GM18519 (cell line): ENCODE results near the gene ZNF222.
A peak's percentile ranks its signal among the peaks of the same experiment; 100 is the strongest.

Source experiments
- ATAC-seq: cut with Tn5 transposase; IDR thresholded peaks from one replicate; pipeline ENCODE4 v1.9.1; 2021; ENCODE audit warnings: mild to moderate bottlenecking, moderate library complexity; ENCODE audit not compliant: unreplicated experiment, low FRiP score

The ZNF222 gene

DNA sequence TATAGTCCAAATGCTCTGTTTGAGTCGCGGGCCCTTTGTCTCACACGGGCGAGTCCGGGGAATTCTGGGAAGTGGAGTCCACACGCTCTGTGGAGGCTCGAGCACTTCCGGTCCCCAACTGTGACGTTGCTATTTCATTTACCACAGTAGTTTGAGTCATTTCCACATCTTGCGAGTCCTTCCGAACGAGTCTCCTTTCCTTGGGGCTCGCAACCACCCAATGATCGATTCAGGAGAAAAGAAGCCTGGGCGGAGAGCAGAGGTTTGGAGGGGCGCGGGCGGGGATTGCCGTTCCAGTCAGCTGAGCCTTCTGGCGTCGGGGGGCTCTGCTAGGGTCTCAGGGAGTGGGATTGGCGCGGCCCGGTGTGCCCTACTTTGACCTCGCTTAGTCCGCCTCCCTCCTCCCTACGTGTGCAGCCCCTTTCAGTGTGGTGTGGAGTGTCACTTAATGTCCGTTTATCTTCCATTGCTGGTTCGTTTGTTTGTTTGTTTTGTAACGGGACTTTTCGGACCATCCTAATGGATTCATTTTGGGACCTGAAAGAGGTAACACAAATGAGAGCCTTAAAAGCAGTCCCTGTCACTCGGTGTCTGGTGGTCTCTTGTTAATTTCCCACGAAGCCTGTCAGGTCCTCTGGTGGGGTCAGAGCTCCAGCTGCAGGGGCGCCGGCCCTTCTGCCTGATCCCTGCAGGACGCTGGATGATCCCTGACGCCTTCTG is at the start of gene ZNF222:
TSS of gene ZNF222 (plus strand) at position 163 of the 720 bp plus-strand sequence. CDS start at position 221, 58 bp downstream.
- peak; percentile 69 for ATAC-seq

DNA sequence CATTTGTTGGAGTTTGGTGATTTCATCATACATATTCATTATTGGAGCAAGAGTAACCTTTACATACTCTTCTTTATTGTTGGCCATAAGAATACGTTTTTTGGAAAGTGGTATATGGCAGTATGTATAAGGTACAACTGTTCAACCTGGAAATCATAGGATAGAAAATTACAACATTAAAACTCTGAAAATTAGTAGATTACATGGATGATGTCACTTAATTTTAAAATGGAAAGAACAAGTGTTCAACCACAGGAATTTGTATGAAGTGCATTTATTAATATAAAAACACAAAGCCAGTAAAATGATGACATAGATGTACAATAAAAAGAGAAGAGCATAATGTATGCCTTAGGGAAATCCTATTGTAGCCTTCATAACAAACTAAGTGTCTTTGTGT is 48.4 kb upstream of the ZNF222 start:
- ATAC-seq = no peak

DNA sequence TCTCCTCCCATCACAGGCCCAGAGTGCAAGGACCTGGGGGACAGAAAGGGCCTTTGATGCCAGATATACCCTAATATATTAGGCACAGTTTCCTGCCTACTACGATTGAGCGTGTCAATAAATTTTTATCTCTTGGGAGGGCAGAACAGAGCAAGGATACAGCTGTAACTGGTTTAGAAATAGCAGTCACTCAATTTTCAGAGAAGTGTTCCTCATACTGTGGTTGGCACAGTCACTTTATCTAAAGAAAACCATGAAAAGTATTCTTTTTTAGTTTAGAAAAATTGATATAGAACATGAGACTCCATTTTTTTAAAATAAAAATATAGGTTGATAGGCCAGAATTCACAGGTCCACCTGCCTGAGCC is 41.7 kb upstream of the ZNF222 start:
- no peak for ATAC-seq

DNA sequence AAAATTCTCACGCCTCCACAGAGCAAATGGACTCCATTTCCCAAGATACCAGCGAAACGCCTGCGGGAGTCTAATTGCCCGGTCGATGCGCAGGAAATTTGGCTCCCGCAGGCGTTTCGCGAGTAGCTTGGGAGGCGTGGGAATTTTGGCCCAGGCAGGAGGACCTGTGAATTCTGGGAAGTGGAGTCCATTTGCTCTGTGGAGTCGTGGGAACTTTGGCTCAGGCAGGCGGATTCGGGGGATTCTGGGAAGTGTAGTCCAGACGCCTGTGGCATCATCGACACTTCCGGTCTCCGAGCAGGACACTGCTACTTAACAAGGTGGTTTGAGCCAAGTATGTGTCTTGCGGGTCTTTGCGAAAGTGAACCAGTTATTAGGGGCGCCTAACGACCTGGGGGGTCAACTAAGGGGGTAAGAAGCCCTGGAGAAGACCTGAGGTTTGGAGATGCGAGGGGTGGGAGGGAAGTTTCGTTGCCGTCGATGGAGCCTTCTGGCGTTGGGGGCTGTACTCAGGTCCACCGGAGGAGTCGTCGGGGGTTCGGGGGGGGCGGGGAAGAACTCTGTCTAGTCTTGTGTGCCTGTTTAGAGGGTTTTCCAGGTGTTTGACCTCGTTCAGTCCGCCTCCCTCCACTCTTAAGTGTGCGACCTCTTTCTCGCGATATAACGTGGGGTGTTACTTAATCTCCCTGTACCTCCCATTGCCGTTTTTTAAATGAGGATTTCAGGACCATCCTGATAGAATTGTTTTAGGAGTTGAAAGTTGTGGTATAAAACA is 41.1 kb upstream of the ZNF222 start, which contains the start of gene ZNF155:
TSS of gene ZNF155 (plus strand) at position 277 of the 775 bp plus-strand sequence. CDS start 4,356 bp downstream, outside the sequence.
- no peak for ATAC-seq

DNA sequence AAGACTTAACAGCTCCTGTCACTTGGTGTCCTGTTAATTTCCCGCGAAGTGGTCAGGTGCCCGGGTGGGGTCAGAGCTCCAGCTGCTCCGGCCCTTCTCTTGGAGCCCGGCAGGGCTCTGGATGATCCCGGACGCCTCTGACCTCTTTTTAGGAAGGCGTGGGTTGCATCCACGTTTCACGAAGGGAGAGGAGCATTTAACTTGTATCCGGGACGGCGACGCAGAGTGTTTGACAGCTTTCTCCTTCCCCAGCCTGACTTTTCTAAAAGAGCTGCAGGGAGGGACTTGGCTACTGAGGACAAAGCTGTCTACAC is 40.5 kb upstream of the ZNF222 start:
- ATAC-seq = no peak

DNA sequence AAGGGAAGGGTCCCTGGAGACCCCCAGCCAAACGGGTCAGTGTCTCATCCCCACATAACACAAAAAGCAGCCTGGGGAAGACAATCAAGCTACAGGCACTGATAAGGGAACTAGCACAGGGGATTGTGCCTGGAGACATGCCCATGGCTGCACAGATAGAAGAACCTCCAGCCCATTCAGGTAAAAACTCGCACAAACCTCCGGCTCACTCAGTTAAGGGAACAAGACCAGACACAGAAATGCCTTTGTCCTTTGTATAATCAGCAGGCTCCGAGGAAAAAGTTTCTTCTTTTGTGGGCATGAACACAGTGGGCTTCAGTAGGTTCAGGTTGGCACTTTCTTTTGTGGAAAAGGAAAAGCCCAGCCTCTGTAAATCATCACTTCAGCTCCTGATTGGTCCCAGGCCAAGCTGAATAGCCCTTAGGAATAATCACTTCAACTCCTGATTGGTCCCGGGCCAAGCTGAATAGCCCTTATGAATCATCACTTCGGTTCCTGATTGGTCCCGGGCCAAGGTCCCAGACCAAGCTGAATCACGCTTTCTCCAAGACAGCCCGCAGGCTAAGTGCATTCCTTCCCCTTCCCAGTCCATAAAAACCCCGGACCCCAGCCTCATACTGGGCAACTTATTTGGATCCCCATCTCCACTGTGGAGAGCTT is 27.4 kb upstream of the ZNF222 start:
- no peak for ATAC-seq

DNA sequence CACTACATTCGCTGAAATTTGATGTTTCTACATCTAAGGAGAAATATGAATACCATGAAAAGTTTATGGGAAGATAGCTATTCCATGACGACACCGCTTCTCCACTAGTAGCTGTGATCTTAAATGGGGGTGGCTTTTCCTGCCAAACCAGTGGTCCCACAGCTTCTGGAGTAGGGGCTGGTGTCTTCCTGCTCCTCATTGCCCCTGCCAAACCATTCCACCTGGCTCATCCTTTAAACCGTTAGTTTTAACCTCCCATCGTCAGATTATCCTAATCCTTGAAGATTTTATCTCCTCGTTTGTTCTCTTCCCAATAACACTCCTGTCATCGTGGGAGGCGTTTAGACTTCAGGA is 23.0 kb upstream of the ZNF222 start:
- no peak for ATAC-seq

DNA sequence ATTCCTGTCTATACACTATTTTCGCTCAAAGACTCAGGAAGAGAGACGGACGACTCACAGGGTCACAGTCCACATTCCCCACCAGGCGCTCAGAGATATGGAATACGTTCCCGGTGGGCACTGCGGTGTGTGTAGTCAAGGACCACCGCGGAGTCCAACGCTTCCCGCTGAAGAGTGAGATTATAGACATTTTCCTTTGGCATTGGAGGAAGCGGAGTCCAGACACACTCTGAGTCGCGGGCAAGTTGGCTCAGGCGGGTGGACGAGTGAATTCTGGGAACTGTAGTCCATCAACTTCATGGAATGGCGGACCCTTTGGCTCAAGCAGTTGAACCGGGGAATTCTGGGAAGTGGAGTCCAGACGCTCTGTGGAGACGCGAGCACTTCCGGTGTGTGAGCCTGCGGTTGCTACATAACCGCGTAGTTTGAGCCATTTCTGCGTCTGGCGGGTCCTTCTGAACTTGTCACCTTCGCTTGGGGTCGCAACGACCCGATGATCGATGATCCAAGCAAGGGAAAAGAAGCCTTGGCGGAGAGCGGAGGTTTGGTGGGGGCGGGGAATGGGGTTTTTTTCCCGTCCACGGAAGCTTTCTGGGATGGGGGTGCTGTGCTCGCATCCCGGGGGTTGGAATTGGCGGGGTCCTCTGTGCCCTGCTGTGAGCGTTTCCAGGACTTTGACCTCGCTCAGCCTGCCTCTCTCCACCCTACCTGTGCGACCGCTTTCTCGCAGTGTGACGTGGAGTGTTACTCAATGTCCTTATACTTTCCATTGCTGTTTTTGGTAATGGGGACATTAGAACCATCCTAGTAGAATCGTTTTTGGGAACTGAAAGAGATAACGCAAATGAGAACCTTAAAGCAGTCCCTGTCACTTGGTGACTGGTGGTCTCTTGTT is 22.4 kb upstream of the ZNF222 start, which contains the start of gene ZNF230:
TSS of gene ZNF230 (plus strand) at position 392 of the 895 bp plus-strand sequence. CDS start 4,122 bp downstream, outside the sequence.
- ATAC-seq = peak; percentile 71

DNA sequence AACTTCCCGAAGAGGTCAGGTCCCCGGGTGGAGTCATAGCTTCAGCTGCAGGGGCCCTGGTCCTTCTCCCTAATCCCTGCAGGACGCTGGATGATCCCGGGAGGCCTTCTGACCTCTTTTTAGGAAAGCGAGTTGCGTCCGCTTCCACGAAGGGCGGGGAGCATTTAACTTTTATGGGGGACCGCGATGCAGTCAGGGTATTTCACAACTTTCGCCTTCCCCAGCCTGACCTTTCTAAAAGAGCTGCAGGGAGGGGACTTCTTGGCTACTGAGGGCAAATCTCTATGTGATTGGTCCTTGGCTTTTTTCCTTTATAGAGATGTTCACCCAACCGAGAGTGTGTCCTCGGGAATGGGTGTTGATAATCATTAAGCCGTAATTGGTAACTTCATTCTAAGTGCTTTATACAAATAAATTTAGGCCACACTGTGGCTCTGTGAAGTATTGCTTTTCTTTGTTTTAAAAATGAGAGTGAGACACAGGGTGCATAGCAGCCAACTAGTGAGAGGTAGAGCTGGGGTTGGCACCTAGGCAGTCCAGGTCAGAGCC is 21.6 kb upstream of the ZNF222 start:
- no peak for ATAC-seq

DNA sequence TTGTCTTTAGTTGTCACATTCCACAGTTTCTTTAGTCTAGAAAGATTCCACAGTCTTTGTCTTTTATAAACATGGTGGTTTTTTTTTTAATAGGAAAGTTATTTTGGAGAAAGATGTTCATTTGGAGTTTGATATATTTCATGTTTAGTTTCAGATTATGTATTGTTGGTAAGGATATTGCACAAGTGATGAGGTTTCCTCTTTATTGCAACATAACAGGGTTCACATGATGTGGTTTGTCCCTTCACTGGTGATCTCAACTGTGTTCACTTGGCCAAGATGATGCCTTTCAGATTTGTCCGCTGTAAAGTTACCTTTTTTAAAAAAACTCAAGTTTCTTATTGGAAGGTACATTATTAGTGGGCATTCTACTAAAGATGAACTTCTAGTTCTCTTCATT is 19.2 kb upstream of the ZNF222 start:
- ATAC-seq = no peak

DNA sequence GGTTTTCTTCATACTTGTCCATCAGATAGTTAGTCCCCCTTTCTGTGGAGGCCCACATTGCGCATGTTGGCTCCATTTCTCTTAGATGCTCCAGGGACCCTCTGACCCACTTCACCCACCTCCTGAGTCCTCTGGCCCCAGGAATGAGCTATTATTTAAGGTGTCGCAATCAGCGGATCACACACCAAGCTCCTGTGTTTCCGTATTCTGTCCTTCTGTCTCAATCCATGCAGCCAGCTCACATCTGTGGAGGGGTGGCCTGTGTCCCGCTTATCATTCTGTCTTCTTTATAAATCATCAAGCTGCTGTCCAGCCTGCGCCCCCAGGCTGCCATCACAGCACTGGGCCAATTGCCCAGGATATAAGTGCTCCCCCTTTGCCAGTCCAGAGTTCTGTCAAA is 17.7 kb upstream of the ZNF222 start:
- ATAC-seq = no peak

DNA sequence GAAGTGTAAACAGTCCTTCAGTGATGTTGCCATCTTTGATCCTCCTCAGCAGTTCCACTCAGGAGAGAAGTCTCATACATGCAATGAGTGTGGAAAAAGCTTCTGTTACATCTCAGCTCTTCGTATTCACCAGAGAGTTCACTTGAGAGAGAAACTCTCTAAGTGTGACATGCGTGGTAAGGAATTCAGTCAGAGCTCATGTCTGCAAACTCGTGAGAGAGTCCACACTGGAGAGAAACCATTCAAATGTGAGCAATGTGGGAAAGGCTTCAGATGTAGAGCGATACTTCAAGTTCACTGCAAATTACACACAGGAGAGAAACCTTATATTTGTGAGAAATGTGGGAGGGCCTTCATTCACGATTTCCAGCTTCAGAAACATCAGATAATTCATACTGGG is 14.7 kb upstream of the ZNF222 start:
- no peak for ATAC-seq

DNA sequence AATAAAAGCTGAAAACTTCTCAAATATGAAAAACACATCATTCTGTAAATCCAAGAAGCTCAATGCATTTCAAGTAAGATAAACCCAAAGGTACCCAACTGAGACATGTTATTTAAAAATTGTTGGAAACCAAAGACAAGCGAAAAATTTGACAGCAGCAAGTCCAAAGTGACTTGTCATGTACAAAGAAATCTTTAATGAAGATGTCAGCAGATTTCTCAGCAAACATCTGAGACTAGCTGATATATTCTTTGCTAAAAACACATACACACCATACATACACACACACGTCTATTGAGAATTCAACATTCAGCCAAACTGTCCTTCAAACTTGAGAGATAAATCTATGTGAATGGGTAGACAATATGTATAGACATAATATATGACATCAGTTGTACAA is 5.7 kb upstream of the ZNF222 start:
- no peak for ATAC-seq

DNA sequence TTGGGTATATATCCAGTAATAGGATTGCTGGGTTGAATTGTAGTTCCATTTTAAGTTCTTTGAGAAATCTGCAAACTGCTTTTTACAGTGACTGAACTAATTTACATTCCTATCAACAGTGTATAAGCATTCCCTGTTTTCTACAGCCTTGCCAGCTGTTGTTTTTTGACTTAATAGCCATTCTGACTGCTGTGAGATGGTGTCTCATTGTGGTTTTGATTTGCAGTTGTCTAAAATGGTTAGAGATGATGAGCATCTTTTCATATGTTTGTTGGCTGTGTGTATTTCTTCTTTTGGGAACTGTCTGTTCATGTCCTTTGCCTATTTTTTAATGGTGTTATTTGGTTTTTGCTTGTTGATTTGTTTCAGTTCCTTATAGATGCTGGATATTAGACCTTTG is 4.0 kb upstream of the ZNF222 start:
- ATAC-seq = no peak

DNA sequence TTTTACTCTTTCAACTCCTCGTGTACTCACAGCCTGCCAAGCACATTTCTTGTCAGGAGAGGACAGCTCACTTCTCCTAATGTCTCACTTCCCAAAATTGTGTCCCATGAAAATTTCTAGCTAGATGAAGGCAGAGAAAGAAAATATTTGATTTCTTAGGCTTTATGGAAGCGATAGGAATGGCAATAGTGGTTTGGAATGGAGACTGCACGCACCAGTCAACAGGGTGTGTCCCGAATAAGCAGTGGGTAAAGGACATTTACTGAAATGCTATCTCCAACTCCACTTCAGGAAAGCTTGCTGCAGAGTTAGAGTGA is 321 bp upstream of the ZNF222 start:
- no peak for ATAC-seq

DNA sequence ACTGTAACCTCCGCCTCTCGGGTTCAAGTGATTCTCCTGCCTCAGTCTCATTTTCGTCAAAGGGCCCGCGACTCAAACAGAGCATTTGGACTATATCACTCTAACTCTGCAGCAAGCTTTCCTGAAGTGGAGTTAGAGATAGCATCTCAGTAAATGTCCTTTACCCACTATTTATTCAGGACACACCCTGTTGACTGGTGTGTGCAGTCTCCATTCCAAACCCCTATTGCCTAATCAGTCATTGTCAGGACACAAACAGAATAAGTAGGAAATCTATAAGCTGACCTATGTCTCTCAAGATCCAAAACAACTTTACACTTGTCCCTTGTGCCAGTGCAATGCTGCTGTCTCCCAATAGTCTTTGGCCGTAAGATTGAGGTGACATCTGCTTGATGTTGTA is 1.4 kb downstream of the ZNF222 start:
- ATAC-seq = no peak

DNA sequence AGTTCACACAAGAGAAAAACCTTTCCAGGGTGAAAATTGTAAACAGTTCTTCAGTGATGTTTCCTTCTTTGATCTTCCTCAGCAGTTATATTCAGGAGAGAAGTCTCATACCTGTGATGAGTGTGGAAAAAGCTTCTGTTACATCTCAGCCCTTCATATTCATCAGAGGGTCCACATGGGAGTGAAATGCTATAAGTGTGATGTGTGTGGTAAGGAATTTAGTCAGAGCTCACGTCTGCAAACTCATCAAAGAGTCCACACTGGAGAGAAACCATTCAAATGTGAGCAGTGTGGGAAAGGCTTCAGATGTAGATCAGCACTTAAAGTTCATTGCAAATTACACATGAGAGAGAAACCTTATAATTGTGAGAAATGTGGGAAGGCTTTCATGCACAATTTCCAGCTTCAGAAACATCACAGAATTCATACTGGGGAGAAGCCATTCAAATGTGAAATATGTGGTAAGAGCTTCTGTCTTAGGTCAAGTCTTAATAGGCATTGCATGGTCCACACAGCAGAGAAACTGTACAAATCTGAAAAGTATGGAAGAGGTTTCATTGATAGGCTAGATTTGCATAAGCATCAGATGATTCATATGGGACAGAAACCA is 6.9 kb downstream of the ZNF222 start:
- no peak for ATAC-seq

DNA sequence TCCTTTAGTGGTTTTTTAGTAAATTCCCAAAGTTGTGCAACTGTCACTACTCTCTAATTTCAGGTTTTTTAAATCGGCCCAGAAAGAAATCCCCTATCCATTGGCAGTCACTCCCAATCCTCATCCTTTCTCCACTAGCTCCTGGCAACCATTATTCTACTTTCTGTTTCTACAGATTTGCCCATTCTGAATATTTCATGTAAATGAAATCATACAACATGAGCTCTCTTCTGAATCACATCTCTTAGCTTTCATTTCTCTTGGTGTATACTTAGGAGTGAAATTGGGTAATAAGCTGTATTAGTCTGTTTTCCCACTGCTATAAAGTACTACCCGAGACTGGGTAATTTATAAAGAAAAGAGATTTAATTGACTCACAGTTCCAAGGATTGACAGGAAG is 17.0 kb downstream of the ZNF222 start:
- no peak for ATAC-seq

DNA sequence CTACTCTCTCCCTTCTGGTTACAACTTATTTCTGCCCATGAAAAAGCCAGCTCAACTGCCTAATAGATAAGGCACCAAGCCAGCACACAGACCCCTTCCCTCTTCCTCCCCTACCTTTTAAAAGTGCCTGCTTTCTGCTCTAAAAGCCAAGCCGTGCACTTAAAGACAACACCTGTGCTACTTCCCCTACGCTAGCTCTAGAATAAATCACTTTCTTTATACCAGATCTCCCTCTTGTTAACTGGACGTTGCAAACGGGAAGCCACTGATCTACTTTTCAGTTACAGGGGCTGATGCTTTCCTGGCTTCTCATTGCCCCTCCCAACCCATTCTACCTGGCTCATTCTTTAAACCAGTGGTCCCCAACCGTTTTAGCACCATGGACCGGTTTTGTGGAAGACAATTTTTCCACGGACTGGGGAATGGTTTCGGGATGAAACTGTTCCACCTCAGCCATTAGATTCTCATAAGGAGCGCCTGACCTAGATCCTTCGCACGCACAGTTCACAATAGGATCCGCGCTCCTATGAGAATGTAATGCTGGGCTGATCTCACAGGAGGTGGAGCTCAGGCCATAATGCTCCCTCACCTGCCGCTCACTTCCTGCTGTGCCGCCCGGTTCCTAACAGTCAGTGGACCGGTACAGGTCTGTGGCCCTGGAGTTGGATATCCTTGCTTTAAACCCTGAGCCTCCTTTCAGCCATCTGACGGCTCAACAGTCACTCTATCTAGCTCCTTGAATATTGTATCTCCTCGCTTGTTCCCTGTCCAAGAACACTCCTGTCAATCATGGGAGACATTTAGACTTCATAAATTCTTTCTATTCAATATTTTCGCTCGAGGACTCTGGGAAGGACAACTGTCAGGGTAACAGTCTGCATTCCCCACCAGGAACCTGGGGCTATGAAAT is 25.8 kb downstream of the ZNF222 start:
- ATAC-seq = no peak
